Muscle layer of colon (tissue), 2 donors: ENCODE data around the gene TOR3A.

Experiments
- H3K27ac ChIP-seq: one replicate; pipeline ENCODE4 v1.7.0; 2013; ENCODE audit warnings: low read depth, mild to moderate bottlenecking, low read length, moderate library complexity
- H3K27me3 ChIP-seq, 2 donors: one replicate each; pipeline ENCODE4 v1.7.0; 2013; ENCODE audit warnings: low read length in 2 of 2, mild to moderate bottlenecking in 2 of 2; ENCODE audit not compliant: insufficient read depth in 2 of 2, control insufficient read depth in 1 of 2
- H3K36me3 ChIP-seq: one replicate; pipeline ENCODE4 v1.7.0; 2013; ENCODE audit warnings: mild to moderate bottlenecking, low read length; ENCODE audit not compliant: insufficient read depth
- H3K4me1 ChIP-seq: one replicate; pipeline ENCODE4 v1.7.0; 2013; ENCODE audit warnings: mild to moderate bottlenecking, low read length; ENCODE audit not compliant: insufficient read depth
- H3K4me3 ChIP-seq, 2 donors: one replicate each; pipeline ENCODE4 v1.7.0; 2013; ENCODE audit warnings: low read length in 2 of 2, low read depth in 1 of 2, mild to moderate bottlenecking in 1 of 2, moderate library complexity in 1 of 2
- H3K9ac ChIP-seq: one replicate; pipeline ENCODE4 v1.7.0; 2013; ENCODE audit warnings: low read length
- H3K9me3 ChIP-seq: one replicate; pipeline ENCODE4 v1.7.0; 2013; ENCODE audit warnings: mild to moderate bottlenecking, low read length
- donor health status: abdominal sarcoma.
- donor health status: Adenocarcinoma of cecum.

Gene TOR3A

DNA sequence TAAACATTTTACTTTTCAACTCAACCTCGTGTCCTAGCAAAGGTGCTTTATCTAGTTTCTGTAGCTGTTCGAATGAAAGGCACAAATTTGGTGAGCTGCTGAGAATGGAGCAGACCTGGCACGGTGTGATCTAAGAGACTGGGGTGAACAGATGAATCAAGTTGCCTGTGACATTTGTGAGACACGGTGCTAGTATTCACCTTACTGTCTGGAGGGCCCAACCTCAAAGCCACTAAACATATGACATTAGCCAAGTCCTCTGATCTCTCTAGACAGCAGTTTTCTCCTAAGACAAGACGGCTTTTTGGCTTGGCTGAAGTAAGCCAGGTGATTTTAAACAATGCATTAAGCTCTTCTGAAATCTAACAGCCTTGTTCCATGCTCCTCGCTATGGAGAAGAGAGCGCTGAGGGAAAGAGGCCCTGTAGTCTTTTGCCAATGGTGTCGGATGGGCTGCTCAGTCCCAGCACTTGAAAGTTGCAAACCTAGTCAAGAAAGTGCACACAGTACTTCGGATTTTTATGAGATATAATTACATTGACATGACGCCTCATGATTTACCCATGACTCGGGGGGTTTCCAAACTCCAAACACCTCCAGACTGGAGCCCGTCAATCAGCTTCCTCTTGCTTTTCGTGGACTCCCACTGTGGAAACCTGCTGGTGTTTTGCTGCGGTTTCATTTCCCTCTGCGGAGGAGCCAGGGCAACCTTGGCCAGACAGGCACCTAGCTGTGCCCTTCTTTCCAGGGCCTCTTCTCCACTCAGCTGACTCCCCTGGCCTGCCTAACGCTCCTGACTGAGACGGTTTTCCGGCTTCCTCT is 794 bp upstream of the TOR3A start:
- Histone ChIP-seq H3K9me3 (no peaks in the 10 kb centered on the region), H3K4me3 (peak overlapping the region; percentile 67 to 93), H3K9ac (no peak overlapping the region), H3K4me1 (peaks cover 17% of the 10 kb centered on the region), H3K27me3 (no peaks in the 10 kb centered on the region), H3K36me3 (peaks cover 19% of the 10 kb centered on the region), H3K27ac (peak overlapping the region; percentile 91)

DNA sequence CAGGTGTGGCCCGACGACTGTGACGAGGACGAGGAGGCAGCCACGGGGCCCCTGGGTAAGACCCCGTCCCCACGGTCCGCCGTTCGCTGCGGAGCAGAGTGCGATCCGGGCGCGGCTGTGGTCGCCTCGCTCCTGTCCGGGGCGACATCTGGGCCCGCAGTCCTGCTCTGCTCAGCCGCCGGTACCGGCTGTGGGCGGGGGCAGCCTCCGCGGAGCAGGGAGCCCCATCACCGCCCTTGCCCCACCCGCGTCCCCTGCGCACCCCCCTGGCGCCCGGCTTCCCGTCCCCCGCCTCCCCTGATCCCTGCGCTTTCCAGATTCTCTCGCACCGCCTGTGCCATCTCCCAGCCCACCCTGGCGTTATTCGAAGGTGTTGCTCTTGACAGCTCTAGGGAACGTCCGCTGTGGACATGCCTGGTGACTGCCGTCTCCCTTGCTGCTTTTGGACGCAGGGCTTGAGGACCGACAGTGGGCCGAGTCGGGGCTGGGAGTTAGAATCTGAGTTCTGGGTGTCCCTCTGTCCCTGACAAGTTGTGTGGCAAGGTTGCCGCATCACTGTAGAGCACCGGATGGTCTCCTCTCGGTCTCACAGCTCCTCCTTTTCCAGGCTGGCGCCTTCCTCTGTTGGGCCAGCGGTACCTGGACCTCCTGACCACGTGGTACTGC is 596 bp downstream of the TOR3A start:
- Histone ChIP-seq H3K27ac (peak overlapping the region; percentile 91), H3K27me3 (no peaks in the 10 kb centered on the region), H3K9ac (peak overlapping the region; percentile 70), H3K4me3 (peak overlapping the region; percentile 67 to 93), H3K36me3 (peaks cover 22% of the 10 kb centered on the region), H3K4me1 (peaks cover 17% of the 10 kb centered on the region), H3K9me3 (no peaks in the 10 kb centered on the region)

- no peaks in the 10 kb centered on the region for H3K9me3 ChIP-seq
- H3K36me3 ChIP-seq = peaks cover 27% of the 10 kb centered on the region
- peak overlapping the region; percentile 91 for H3K27ac ChIP-seq
- peak overlapping the region; percentile 70 for H3K9ac ChIP-seq
- H3K4me3 ChIP-seq = peak overlapping the region; percentile 67 to 93
- H3K4me1 ChIP-seq = peaks cover 17% of the 10 kb centered on the region
- H3K27me3 ChIP-seq = no peaks in the 10 kb centered on the region
These were observed 1.1 kb downstream of the TOR3A start for GRCh38 chr1:179082999-179083335.

GRCh38 chr1:179083533-179083932 is 1.7 kb downstream of the TOR3A start:
- no peak overlapping the region for H3K9ac ChIP-seq
- no peaks in the 10 kb centered on the region for H3K9me3 ChIP-seq
- peaks cover 17% of the 10 kb centered on the region for H3K4me1 ChIP-seq
- peaks cover 32% of the 10 kb centered on the region for H3K36me3 ChIP-seq
- H3K4me3 ChIP-seq = no peak overlapping the region
- no peaks in the 10 kb centered on the region for H3K27me3 ChIP-seq
- H3K27ac ChIP-seq = no peak overlapping the region

DNA sequence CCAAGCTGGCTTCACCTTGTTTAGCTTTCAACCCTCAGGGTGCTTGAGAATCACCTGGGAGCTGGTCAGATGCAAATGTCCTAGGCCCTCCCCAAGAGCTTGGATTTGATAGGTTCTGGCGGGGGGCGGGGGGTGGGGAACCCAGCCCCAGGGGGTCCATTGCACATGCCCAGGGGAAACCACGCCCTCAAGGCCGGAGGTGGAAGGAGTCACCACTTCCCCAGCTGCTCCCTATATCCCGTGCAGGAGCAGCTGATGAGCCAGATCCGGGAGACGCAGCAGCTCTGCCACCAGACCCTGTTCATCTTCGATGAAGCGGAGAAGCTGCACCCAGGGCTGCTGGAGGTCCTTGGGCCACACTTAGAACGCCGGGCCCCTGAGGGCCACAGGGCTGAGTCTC is 5.8 kb downstream of the TOR3A start:
- Histone ChIP-seq H3K9me3 (no peaks in the 10 kb centered on the region), H3K4me1 (peaks cover 10% of the 10 kb centered on the region), H3K4me3 (no peak overlapping the region), H3K36me3 (peaks cover 55% of the 10 kb centered on the region), H3K27me3 (no peaks in the 10 kb centered on the region), H3K9ac (no peak overlapping the region), H3K27ac (no peak overlapping the region)

DNA sequence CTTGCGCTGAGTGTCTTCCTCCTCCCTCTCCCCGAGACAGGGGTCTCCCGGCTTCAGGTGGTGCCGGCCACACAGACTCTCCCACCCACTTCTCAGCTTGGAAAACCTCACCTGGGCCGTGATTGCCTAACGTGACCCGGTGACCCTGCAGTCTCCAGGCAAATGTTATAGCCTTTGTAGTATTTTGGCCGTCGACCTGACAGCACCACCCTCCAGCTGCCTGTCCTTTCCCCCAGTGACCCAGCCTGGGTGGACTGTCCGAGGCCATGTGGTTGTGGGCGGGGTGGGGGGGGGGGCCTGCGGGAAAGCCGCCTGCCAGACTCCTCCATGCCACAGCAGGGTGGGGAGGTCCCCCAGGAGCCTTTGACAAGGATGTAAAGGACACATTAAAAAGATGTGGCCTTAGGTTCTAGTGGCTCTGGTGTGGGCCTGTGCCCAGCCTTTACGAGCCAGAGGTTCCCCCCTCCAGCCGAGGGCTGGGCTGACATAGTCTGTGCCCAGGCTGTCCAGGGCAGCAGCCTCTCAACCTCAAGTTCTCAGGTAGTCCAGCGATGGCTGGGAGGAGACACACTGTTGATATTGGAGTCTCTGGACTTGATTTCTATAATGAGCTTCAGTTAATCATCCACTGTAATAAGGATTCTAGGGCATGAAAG is 8.1 kb downstream of the TOR3A start:
- no peaks in the 10 kb centered on the region for H3K27me3 ChIP-seq
- no peak overlapping the region for H3K9ac ChIP-seq
- H3K4me3 ChIP-seq = no peak overlapping the region
- peaks cover 64% of the 10 kb centered on the region for H3K36me3 ChIP-seq
- H3K4me1 ChIP-seq = no peaks in the 10 kb centered on the region
- H3K27ac ChIP-seq = no peak overlapping the region
- no peaks in the 10 kb centered on the region for H3K9me3 ChIP-seq

DNA sequence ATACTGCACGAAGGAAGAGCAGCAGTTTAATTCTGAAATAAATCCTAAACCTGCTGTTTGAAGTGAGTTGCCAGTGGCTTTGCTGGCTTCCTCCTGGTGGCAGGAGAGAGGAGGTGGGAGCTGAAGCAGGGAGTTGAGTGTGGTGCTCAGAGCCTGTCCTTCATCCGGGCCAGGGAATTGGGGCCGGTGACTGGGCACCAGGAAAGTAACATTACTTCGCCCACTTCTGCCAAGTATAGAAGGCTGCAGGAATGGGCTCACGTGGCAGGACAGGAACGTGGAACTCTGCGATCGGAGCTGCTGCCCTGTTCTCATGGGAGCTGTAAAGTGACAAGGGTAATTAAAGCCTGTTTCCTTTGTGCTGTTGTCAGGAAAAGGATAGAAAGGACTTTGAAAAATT is 8.7 kb downstream of the TOR3A start:
- Histone ChIP-seq H3K4me3 (no peak overlapping the region), H3K9ac (no peak overlapping the region), H3K27ac (no peak overlapping the region), H3K27me3 (no peaks in the 10 kb centered on the region), H3K9me3 (no peaks in the 10 kb centered on the region), H3K36me3 (peaks cover 65% of the 10 kb centered on the region), H3K4me1 (no peaks in the 10 kb centered on the region)

- Histone ChIP-seq H3K4me1 (no peaks in the 10 kb centered on the region), H3K9me3 (no peaks in the 10 kb centered on the region), H3K4me3 (no peak overlapping the region), H3K36me3 (peaks cover 62% of the 10 kb centered on the region), H3K27ac (no peak overlapping the region), H3K27me3 (no peaks in the 10 kb centered on the region), H3K9ac (no peak overlapping the region)
These were observed 9.1 kb downstream of the TOR3A start for GRCh38 chr1:179090923-179091322.

DNA sequence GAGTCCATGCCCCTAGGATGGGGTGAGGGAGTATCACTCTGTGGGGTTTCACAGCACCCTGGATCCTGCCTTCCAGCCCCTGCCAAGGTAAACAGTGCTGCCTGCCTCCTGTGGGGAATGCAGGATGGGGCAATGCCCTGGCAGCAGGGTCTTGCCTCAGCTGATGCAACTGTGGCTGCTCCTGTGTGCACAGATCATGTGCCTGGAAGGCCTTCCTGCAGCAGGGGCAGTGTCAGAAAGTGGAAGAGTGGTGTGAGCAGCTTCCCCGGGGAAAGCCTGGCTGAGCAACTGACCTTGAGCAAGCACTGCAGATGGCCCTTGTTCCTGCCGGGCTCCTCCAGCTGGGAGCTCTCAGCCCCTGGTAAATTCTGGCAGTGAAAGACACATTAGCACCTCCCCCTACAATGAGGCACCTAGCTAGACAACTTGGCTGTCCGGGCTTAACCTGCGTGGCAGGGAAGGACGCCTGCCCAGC is 9.9 kb downstream of the TOR3A start:
- H3K27me3 ChIP-seq = no peaks in the 10 kb centered on the region
- no peak overlapping the region for H3K9ac ChIP-seq
- H3K4me1 ChIP-seq = no peaks in the 10 kb centered on the region
- no peaks in the 10 kb centered on the region for H3K9me3 ChIP-seq
- H3K36me3 ChIP-seq = peaks cover 59% of the 10 kb centered on the region
- no peak overlapping the region for H3K4me3 ChIP-seq
- no peak overlapping the region for H3K27ac ChIP-seq

DNA sequence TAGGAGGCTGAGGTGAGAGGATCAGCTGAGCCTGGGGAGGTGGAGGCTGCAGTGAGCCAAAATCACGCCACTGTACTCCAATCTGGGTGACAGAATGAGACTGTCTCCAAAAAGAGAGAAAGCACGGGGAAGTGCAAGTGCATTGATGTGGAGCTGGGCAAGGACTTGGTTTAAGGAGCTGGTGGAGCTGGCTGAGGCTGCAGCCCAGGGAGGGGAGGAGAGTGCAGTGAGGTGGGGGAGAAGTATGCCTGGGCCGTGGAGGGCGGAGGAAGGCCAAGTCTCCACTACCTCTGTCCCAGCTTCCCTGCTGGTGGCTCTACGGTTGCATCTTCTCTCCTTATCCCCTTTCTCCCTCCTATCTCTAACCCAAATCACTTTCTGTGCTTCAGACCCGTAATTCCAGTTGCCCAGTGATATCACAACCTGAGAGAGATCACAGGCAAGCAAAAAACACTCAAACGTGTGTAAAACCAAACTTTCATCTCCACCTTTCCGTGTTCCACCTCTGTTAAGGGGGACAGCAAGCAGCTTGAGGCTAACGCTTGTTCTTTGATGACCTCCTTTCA is 11.1 kb downstream of the TOR3A start:
- H3K36me3 ChIP-seq = peaks cover 57% of the 10 kb centered on the region
- no peak overlapping the region for H3K27ac ChIP-seq
- H3K27me3 ChIP-seq = no peaks in the 10 kb centered on the region
- no peaks in the 10 kb centered on the region for H3K4me1 ChIP-seq
- H3K9ac ChIP-seq = no peak overlapping the region
- H3K9me3 ChIP-seq = no peaks in the 10 kb centered on the region
- no peak overlapping the region for H3K4me3 ChIP-seq

DNA sequence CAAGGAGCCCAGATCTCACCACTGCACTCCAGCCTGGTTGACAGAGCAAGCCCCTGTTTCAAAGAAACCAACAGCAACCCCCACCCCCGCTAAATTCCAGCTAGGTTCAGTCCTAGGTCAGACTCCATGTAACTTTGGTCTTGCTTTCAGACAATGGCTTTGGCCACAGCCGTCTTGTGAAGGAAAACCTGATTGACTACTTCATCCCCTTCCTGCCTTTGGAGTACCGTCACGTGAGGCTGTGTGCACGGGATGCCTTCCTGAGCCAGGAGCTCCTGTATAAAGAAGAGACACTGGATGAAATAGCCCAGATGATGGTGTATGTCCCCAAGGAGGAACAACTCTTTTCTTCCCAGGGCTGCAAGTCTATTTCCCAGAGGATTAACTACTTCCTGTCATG is 12.9 kb downstream of the TOR3A start:
- Histone ChIP-seq H3K27ac (no peak overlapping the region), H3K27me3 (no peaks in the 10 kb centered on the region), H3K4me1 (no peaks in the 10 kb centered on the region), H3K36me3 (peaks cover 39% of the 10 kb centered on the region), H3K9ac (no peak overlapping the region), H3K9me3 (no peaks in the 10 kb centered on the region), H3K4me3 (no peak overlapping the region)
